ENCODE results near the gene PDLIM1.

Gene PDLIM1

GRCh38 chr10:95287281-95287680, 3.5 kb downstream of the PDLIM1 start:
- DNase-seq = no peak

GRCh38 chr10:95286707-95287106, 4.1 kb downstream of the PDLIM1 start:
- DNase-seq = no peak

- no peak for DNase-seq
Measured at GRCh38 chr10:95285556-95285955, 5.2 kb downstream of the PDLIM1 start.

- no peak for DNase-seq
Measured at GRCh38 chr10:95284807-95285206, 6.0 kb downstream of the PDLIM1 start.

GRCh38 chr10:95282107-95282506, 8.7 kb downstream of the PDLIM1 start:
- no peak for DNase-seq

GRCh38 chr10:95281206-95281605, 9.6 kb downstream of the PDLIM1 start:
- DNase-seq = no peak

- no peak for DNase-seq
Measured at GRCh38 chr10:95280637-95281036, 10.2 kb downstream of the PDLIM1 start.

- no peak for DNase-seq
Measured at GRCh38 chr10:95279042-95279820, 11.6 kb downstream of the PDLIM1 start.

GRCh38 chr10:95278061-95278988, 12.5 kb downstream of the PDLIM1 start:
- DNase-seq = no peak

GRCh38 chr10:95277614-95278013, 13.2 kb downstream of the PDLIM1 start:
- no peak for DNase-seq

GRCh38 chr10:95277201-95277570, 13.6 kb downstream of the PDLIM1 start:
- DNase-seq = no peak

- no peak for DNase-seq
Measured at GRCh38 chr10:95276367-95277200, 14.2 kb downstream of the PDLIM1 start.

- no peak for DNase-seq
Measured at GRCh38 chr10:95275726-95276366, 15.0 kb downstream of the PDLIM1 start.

GRCh38 chr10:95273393-95274312, 17.1 kb downstream of the PDLIM1 start:
- no peak for DNase-seq

- no peak for DNase-seq
Measured at GRCh38 chr10:95268438-95268837, 22.4 kb downstream of the PDLIM1 start.

- DNase-seq = no peak
Measured at GRCh38 chr10:95267251-95267650, 23.6 kb downstream of the PDLIM1 start.

GRCh38 chr10:95266674-95267095, 24.1 kb downstream of the PDLIM1 start:
- no peak for DNase-seq

GRCh38 chr10:95265572-95265971, 25.2 kb downstream of the PDLIM1 start:
- no peak for DNase-seq

GRCh38 chr10:95264227-95265051, 26.4 kb downstream of the PDLIM1 start:
- no peak for DNase-seq

- no peak for DNase-seq
Measured at GRCh38 chr10:95263864-95264226, 27.0 kb downstream of the PDLIM1 start.
